Measurements from ENCODE around the gene A1BG. TPM values are rescaled to one million over a fixed set of nuclear protein-coding genes. Genes with fewer than 3 reads are reported as not detected.

A1BG gene
- total and polyA plus RNA-seq, 2 experiments from 2014 or later = 35.9 to 108 TPM

DNA sequence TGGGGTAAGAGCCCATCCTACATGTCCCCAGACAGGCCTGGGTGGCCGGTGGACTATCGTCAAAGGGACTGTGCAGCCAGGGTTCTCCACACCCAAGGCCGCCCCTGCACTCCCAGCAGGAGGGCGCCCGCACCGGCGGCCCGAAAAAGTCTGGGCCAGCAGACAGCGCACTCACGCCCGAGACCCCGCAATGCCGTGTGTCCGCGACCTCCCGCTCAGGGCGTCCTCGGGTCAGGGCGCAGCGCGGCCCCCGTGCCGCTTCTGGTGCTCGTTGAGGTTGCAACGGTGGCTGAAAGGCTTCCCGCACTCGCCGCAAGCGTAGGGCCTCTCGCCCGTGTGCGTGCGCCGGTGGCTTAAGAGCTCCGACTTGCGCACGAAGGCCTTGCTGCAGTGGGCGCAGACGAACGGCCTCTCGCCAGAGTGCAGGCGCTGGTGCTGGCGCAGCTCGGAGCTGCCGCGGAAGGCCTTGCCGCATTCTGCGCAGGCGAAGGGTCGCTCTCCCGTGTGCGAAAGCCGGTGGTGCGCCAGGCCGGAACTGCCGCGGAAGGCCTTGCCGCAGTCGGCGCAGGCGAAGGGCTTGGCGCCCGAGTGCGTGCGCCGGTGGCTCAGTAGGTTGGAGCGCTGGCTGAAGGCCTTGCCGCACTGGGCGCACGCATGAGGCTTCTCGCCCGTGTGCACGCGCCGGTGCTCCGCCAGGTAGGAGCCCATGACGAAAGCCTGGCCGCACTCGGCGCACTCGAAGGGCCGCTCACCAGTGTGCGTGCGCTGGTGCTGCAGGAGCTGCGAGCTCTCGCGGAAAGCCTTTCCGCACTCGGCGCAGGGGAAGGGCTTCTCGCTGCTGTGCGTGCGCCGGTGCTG, 2.8 kb upstream of the A1BG start:
- Histone ChIP-seq H3K79me2 (peaks cover 2% of the 10 kb centered on the region), H2AFZ (no peak overlapping the region), H3K4me2 (no peak overlapping the region)

DNA sequence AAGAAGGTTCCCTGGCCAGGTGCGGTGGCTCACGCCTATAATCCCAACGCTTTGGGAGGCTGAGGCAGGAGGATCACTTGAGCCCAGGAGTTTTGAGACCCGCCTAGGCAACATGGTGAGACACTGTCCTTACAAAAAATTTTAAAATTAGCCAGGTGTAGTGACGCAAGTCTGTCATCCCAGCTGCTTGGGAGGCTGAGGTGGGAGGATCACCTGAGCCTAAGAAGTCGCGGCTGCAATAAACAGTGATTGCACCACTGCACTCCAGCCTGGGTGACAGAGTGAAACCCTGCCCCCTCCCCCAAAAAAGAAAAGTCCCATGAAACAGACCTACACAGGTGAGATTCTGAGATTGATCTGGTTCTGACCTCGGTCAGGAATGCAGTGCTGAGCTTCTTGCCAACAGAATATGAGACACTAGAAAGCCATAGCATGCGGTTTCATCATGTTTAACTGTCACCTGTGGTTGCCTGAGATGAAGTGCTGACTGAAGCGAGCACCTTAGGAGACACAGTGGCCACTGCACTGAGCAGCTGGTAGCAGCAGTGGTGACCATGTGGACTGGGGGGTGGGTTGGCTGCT, 2.0 kb upstream of the A1BG start:
- no peaks in the 10 kb centered on the region for H3K4me1 ChIP-seq (ENCODE audit: insufficient read depth)
- whole genome bisulfite sequencing (ENCODE audit: low lambda C conversion rate, missing lambda C conversion rate) = 93% methylated on average over 10 of the region's 10 CpGs
- H4K20me1 ChIP-seq (ENCODE audit: insufficient read depth, poor library complexity, severe bottlenecking) = no peaks in the 10 kb centered on the region
- no peaks in the 10 kb centered on the region for H3K79me2 ChIP-seq
- no peaks in the 10 kb centered on the region for H3K9me3 ChIP-seq (ENCODE audit: low read depth)
- no peaks in the 10 kb centered on the region for H3K27me3 ChIP-seq
- DNase-seq (ENCODE audit: low spot score) = no peak
- H3K4me2 ChIP-seq = no peak overlapping the region
- TF ChIP-seq, protein P1, sequence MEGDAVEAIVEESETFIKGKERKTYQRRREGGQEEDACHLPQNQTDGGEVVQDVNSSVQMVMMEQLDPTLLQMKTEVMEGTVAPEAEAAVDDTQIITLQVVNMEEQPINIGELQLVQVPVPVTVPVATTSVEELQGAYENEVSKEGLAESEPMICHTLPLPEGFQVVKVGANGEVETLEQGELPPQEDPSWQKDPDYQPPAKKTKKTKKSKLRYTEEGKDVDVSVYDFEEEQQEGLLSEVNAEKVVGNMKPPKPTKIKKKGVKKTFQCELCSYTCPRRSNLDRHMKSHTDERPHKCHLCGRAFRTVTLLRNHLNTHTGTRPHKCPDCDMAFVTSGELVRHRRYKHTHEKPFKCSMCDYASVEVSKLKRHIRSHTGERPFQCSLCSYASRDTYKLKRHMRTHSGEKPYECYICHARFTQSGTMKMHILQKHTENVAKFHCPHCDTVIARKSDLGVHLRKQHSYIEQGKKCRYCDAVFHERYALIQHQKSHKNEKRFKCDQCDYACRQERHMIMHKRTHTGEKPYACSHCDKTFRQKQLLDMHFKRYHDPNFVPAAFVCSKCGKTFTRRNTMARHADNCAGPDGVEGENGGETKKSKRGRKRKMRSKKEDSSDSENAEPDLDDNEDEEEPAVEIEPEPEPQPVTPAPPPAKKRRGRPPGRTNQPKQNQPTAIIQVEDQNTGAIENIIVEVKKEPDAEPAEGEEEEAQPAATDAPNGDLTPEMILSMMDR (IDR thresholded peaks at IDR 0.05; ENCODE audit: poor library complexity) = no peak
- TF ChIP-seq EZH2phosphoT487 (IDR thresholded peaks at IDR 0.05; ENCODE audit: low read depth, severe bottlenecking, unreplicated experiment) (no peak), EZH2 (IDR thresholded peaks at IDR 0.05; ENCODE audit: borderline replicate concordance) (no peak)
- H3K4me3 ChIP-seq = no peak overlapping the region
- no peak overlapping the region for H2AFZ ChIP-seq
- no peaks in the 10 kb centered on the region for H3K36me3 ChIP-seq (replicated peaks; ENCODE audit: insufficient read depth, low read depth)
- H3K27ac ChIP-seq = no peak overlapping the region
- H3K9me2 ChIP-seq (replicated peaks; ENCODE audit: insufficient read depth) = no peaks in the 10 kb centered on the region

More for the DNA sequence above, 2.8 kb upstream of the A1BG start:
- Histone ChIP-seq H4K20me1 (ENCODE audit: insufficient read depth, poor library complexity, severe bottlenecking) (no peaks in the 10 kb centered on the region), H3K36me3 (replicated peaks; ENCODE audit: insufficient read depth, low read depth) (no peaks in the 10 kb centered on the region), H3K9me3 (ENCODE audit: low read depth) (no peaks in the 10 kb centered on the region), H3K27me3 (no peaks in the 10 kb centered on the region), H3K4me1 (ENCODE audit: insufficient read depth) (no peaks in the 10 kb centered on the region), H3K9me2 (replicated peaks; ENCODE audit: insufficient read depth) (no peaks in the 10 kb centered on the region), H3K27ac (no peak overlapping the region), H3K4me3 (no peak overlapping the region)
- 99% methylated on average over 88 of the region's 94 CpGs for WGBS (ENCODE audit: low lambda C conversion rate, missing lambda C conversion rate)
- DNase-seq (ENCODE audit: low spot score) = no peak
- TF ChIP-seq EZH2 (IDR thresholded peaks at IDR 0.05; ENCODE audit: borderline replicate concordance) = no peak
- no peak for TF ChIP-seq EZH2phosphoT487 (IDR thresholded peaks at IDR 0.05; ENCODE audit: low read depth, severe bottlenecking, unreplicated experiment)
- TF ChIP-seq, protein P1 (IDR thresholded peaks at IDR 0.05; ENCODE audit: poor library complexity) = no peak

DNA sequence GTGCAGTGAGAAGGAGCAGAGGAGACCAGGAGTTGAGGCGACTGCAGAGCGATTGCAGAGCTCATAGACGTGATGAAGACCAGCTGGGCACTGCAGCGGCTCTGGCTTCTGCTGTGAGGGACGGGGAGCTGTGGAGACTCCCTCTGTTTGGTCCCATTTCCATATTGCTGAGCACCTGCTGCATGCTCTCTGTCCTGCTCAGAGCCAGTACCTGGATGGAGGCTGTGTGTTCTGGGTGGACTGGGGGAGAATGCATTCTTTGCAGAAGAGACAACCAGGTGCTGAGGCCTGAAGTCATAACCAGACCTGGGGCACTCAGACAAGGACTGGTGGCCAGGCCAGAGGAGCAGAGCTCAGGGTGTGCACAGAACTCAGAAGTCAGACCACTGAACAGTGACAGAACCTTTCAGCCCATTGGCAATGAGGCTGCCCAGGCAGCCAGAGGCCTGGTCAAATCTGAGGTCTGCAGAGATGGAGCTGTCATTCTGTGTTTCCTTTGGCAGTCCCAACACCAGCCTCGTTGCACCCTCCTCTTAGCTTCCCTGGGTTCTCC, 1.3 kb upstream of the A1BG start:
- DNase-seq (ENCODE audit: low spot score) = no peak
- H3K79me2 ChIP-seq = no peaks in the 10 kb centered on the region
- TF ChIP-seq, protein P1 (IDR thresholded peaks at IDR 0.05; ENCODE audit: poor library complexity) = no peak
- TF ChIP-seq EZH2phosphoT487 (IDR thresholded peaks at IDR 0.05; ENCODE audit: low read depth, severe bottlenecking, unreplicated experiment) = no peak
- H3K4me3 ChIP-seq = no peak overlapping the region
- 92% methylated on average over 6 of the region's 6 CpGs for WGBS (ENCODE audit: low lambda C conversion rate, missing lambda C conversion rate)
- H3K4me2 ChIP-seq = no peak overlapping the region
- no peaks in the 10 kb centered on the region for H3K36me3 ChIP-seq (replicated peaks; ENCODE audit: insufficient read depth, low read depth)
- H3K4me1 ChIP-seq (ENCODE audit: insufficient read depth) = no peaks in the 10 kb centered on the region
- no peaks in the 10 kb centered on the region for H4K20me1 ChIP-seq (ENCODE audit: insufficient read depth, poor library complexity, severe bottlenecking)
- H3K27me3 ChIP-seq = no peaks in the 10 kb centered on the region
- no peak overlapping the region for H2AFZ ChIP-seq
- no peaks in the 10 kb centered on the region for H3K9me3 ChIP-seq (ENCODE audit: low read depth)
- H3K9me2 ChIP-seq (replicated peaks; ENCODE audit: insufficient read depth) = no peaks in the 10 kb centered on the region
- H3K27ac ChIP-seq = no peak overlapping the region
